Measurements from ENCODE around the gene SLC6A8.
"Not testable (repeated sequence)": the region's sequence is repeated elsewhere in the genome, so short reads cannot be mapped to it uniquely, and the experiment has no call there.

The SLC6A8 gene

GRCh38 chrX:153709726-153710674 lies 22.3 kb downstream of the SLC6A8 start:
- no peak for DNase-seq

GRCh38 chrX:153714256-153714655 lies 26.5 kb downstream of the SLC6A8 start:
- no peak for DNase-seq

DNA sequence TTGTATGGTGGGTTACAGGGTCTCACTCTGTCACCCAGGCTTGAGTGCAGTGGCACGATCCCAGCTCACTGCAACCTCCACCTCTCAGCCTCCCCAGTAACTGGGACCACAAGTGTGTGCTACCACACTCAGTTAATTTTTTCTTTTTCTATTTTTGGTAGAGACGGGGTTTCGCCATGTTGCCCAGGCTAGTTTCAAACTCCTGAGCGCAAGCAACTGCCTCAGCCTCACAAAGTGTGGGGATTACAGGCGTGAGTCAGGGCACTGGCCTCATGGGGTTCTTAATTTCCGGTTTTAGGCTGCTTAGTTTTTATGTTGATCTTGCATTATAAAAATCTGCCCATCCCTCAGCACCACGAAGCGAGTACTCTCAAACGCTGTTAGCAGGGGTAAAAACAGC lies 29.7 kb downstream of the SLC6A8 start:
- DNase-seq, result no peak

- no peak for DNase-seq
Measured at GRCh38 chrX:153719238-153719637, 31.5 kb downstream of the SLC6A8 start.

DNA sequence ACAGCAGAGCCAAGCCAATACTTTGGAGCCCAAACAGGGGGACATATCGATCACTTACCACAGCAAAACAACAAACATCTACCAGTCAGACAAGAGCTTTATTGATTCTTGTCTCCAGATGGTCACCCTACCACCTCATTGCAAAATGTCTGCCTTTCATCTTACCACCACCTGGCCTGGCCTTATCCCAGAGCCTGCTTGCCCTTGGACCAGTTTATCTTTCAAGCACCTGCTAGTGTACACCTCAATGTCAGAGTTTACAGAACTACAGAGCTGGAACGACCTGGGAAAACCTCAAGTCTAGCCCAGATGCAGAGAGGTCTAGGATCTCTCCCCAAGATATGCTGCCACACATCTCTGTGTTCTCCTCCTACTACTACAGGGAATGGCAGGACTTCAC lies 32.0 kb downstream of the SLC6A8 start:
- DNase-seq, result no peak

DNA sequence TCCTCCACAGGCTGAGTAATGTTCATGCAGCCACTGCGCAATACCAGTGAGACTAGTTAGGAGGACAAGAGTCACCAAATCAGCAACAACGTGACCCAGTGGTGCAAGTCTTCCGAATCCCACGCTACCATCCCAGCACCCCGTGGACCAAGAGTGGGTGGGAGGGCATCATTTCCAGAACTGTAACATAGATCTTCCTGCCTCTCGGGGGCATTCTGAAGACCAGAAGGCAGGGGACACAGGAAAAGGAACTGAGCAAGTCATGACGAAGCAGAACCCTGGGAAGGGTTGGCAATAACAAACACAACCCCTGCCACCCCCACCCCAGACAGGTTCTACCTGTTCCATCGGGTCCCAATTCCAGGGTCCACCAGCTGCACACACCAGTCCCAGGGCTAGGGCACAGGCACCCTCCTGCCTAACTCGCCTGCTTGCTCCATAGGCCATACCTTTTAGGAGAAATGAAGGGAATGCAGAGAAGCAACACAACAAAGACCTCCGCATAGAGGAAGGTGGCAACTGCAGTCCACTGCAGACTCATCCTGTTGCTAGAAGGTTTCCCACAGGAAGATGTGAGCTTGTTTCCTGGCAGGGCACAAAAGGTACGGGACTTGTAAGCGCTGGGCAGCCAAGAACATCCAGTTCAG lies 35.1 kb downstream of the SLC6A8 start:
- DNase-seq, result no peak

DNA sequence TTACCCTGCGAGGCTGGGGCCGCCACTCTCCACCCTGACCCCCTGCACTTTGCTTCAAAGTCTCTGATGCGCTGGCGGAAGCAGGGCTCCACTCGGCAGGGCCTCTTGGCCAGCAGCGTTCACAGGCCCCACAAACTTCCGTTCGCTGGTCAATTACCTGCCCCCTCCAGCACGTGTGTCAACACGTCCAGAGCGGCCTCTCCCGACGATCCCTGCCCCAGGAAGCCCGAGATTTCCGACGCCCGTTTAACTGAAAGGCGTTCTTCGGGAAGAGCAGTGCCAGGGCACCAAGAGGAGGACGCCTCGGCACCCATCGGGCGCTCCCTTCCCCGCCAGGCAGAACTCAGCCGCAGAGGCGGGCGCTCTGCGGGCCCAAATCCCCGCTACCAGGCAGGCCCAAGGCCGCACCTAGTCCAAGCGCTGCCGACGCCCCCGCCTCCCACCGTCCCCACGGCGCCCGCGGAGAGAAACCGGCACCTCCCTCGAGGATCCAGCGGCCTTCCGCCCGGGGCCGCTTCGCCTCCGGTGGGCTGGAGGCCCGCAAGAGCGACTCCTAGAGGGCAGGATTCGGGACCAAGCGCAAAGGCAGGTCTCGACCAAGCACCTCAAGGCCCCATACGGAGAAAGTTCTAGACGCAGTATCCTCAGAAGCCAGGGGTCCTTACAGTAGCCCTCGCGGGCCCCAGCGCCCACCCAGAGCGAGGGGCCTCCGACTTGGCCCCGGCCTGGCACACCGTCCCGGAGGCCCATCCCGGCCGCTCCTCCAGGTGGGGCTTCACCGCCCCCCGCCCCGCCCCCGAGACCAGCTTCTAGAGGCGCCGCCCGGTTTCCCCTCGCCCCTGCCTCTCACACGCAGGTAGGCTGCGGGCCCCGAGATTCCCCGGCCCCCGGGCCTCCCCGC lies 35.9 kb downstream of the SLC6A8 start:
- peak; percentile 38 for DNase-seq

- peak; percentile 93 for DNase-seq
Measured at GRCh38 chrX:153724252-153725038, 36.7 kb downstream of the SLC6A8 start, which contains the start of the genes ABCD1 and BCAP31. Gene ABCD1, plus strand, starts transcription at chrX:153724856. Its CDS starts 411 bp downstream, at chrX:153725267. Gene BCAP31, minus strand, starts transcription at chrX:153724387. Its CDS starts 1,143 bp downstream, at chrX:153723244.

GRCh38 chrX:153725039-153725831 lies 37.5 kb downstream of the SLC6A8 start:
- DNase-seq, result peak; percentile 44

DNA sequence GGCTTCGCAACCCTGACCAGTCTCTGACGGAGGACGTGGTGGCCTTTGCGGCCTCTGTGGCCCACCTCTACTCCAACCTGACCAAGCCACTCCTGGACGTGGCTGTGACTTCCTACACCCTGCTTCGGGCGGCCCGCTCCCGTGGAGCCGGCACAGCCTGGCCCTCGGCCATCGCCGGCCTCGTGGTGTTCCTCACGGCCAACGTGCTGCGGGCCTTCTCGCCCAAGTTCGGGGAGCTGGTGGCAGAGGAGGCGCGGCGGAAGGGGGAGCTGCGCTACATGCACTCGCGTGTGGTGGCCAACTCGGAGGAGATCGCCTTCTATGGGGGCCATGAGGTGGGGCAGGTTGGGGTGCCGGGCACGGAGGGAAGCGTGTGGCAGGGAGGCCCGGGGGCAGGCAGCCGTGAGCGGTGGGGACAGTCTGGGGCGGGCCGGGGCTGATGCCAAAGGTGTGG lies 38.1 kb downstream of the SLC6A8 start:
- no peak for DNase-seq

DNA sequence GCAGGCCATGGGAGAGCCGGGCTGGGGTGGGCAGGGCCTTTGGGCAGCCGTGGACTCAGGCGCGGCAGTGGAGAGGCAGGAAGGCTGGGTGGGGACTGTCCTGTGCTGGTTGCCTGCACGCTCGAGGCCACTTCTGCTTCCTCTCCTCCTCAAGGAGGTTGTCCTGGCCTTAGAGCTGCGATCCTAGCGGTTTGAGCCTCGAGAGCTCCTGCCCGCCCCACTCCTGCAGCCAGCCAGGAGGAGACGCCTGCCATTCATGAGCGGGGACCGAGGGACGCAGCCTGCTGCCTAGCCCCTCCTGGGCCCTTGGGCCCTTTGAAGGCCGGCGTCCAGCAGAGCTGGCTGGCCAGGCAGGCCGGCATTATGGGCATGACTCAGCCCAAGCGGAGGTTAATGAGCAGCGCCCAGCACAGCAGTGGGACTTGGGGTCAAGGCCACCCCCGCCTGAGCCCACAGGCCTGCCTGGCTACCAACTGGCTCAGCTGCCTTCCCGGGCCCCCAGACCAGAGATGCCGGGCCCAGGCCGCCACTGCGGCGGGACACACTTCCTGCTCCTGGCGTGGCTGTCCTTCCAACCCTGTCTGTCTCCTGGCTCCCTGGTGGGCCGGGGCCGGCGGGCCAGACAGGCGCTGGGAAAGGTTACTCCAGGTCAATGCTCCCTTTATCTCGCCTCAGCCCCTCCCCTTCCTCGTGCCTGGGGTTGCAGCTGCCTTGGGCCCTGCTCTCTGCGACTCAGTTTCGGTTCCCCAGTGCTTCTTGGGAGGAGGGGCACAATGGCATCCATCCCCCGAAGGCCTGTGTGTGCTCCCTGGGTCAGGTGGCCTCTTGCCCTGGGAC lies 38.8 kb downstream of the SLC6A8 start:
- peak; percentile 71 for DNase-seq

DNA sequence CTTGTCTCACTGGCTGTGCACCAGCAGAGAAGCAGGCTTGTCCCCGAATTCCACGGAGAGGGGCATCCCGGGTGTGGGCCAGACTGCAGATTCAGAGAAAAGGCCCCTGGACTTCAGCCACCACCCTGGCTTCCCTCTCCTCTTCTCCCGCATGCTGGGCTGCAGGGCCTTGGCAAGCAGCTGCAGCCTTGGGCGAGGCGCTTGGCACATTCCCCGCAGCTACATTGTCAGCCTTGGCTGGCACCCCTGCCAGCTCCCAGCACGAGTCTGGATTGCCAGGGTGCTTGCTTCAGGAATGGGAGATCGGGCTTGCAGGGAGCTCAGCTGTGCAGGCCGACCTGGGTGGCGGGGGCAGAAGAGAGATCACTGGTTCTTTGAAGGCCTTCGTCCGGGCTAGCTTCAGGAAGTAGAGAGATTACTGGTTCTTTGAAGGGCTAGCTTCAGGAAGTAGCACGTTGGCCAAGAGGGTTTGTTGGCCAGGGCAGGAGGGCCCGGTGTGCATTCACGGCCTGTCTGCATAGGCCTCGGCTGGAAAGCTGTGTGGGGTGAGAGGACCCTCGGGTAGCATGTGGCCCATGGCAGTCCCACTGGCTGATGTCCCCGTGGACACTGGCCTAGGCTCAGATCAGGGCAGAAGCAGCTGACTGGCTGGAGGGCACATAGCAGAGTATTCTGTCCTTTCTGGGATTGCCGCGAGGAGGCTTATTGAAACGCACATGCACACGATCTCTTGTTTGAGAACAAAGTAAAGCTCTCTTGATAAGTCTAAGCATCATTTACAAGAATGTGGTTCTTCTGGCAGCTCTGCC lies 39.6 kb downstream of the SLC6A8 start:
- peak; percentile 63 for DNase-seq

- DNase-seq, result no peak
Measured at GRCh38 chrX:153728095-153728494, 40.4 kb downstream of the SLC6A8 start.

DNA sequence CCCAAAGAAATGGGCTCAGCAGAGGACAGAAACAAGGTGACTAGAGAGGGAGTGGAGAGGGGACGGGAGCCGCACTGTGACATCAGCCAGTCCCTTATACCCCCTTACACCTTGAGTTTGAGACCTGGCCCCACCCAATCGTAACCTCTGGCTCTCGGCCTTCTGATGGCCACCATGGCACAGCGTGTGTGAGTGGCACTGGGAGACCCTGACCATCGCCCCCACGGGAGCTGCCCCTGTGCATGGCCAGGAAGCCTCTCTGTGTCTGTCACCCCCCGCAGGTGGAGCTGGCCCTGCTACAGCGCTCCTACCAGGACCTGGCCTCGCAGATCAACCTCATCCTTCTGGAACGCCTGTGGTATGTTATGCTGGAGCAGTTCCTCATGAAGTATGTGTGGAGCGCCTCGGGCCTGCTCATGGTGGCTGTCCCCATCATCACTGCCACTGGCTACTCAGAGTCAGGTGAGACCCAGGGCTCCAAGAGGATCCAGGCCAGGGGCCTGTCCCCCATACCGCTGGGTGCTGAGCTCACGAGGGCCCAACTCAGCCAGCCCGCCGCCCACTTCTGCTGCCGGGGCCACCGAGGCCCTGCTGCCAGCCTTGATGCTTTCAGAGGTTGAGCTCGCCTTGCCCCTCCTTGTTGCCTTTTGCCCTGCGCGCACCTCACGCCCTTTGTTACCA lies 41.4 kb downstream of the SLC6A8 start:
- no peak for DNase-seq

- DNase-seq, result not testable (repeated sequence)
Measured at GRCh38 chrX:153730115-153730514, 42.4 kb downstream of the SLC6A8 start.

DNA sequence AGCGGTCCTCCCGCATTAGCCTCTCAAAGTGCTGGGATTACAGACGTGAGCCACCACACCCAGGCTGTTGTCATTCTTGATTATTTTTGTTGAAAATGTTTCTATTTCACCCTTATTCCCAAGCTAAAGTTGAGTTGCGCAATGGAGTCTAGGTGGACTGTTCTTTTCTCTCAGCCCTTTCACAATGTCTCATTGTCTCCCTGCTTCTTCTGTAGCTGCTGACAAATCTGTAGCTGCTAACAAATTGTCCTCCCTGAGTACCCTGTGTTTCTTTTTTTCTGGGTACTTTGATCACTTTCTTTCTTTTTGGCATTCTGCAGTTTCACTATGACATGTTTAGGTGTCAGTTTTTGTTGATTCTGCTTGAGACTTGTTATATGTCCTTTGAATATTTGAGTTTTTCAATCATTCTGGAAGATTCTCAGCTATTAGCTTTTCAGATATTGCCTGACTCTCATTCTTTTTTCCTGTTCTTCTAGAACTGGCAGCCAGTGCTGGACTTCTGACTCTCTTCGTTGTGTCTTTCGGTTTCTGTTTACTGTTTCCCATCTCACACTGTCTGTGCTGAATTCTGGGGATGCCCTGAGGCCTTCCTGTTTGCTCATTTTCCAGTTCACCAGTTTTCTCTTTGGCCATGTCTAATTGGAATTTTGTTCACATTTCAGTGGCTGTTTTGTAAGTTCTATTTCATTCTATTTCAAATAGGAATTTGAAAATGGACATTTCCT lies 43.6 kb downstream of the SLC6A8 start:
- no peak for DNase-seq

- no peak for DNase-seq
Measured at GRCh38 chrX:153731845-153732215, 44.1 kb downstream of the SLC6A8 start.

GRCh38 chrX:153732401-153732800 lies 44.7 kb downstream of the SLC6A8 start:
- DNase-seq, result no peak

All from femur (tissue), 1 donor.